Iris pigment epithelial cell (primary cell): ENCODE data around the gene CRYL1.
A peak's percentile ranks its signal among the peaks of the same experiment; 100 is the strongest.

Experiments
- DNase-seq: peaks from one replicate; pipeline ENCODE4 v3.0.0-alpha.2; 2011; ENCODE audit warnings: low read depth

The CRYL1 gene

GRCh38 chr13:20420938-20421337 lies 104.7 kb downstream of the CRYL1 start:
- no peak for DNase-seq

- no peak for DNase-seq
These were observed 106.7 kb downstream of the CRYL1 start for GRCh38 chr13:20418953-20419352.

- no peak for DNase-seq
These were observed 109.4 kb downstream of the CRYL1 start for GRCh38 chr13:20416223-20416745.

GRCh38 chr13:20415694-20416107 lies 110.0 kb downstream of the CRYL1 start:
- DNase-seq: no peak

GRCh38 chr13:20415306-20415679 lies 110.4 kb downstream of the CRYL1 start:
- DNase-seq: no peak

GRCh38 chr13:20414546-20415305 lies 110.9 kb downstream of the CRYL1 start:
- DNase-seq: no peak

GRCh38 chr13:20412691-20413355 lies 112.8 kb downstream of the CRYL1 start:
- peak; percentile 15 for DNase-seq

GRCh38 chr13:20411638-20412342 lies 113.9 kb downstream of the CRYL1 start:
- no peak for DNase-seq

GRCh38 chr13:20410726-20411125 lies 114.9 kb downstream of the CRYL1 start:
- no peak for DNase-seq

- no peak for DNase-seq
These were observed 117.5 kb downstream of the CRYL1 start for GRCh38 chr13:20408181-20408580.

GRCh38 chr13:20407759-20408158 lies 117.9 kb downstream of the CRYL1 start:
- no peak for DNase-seq

GRCh38 chr13:20405691-20406090 lies 120.0 kb downstream of the CRYL1 start:
- DNase-seq: no peak

- DNase-seq: no peak
These were observed 121.0 kb downstream of the CRYL1 start for GRCh38 chr13:20404488-20405222.

GRCh38 chr13:20403826-20404225 lies 121.8 kb downstream of the CRYL1 start:
- no peak for DNase-seq

GRCh38 chr13:20402881-20403280 lies 122.8 kb downstream of the CRYL1 start:
- no peak for DNase-seq

- peak; percentile 41 for DNase-seq
These were observed 123.5 kb downstream of the CRYL1 start for GRCh38 chr13:20401931-20402856.

- no peak for DNase-seq
These were observed 124.1 kb downstream of the CRYL1 start for GRCh38 chr13:20401531-20401930.

- peak; percentile 29 for DNase-seq
These were observed 124.9 kb downstream of the CRYL1 start for GRCh38 chr13:20400774-20401173.

- no peak for DNase-seq
These were observed 125.7 kb downstream of the CRYL1 start for GRCh38 chr13:20399961-20400360.

- no peak for DNase-seq
These were observed 126.1 kb downstream of the CRYL1 start for GRCh38 chr13:20399515-20399914.

- no peak for DNase-seq
These were observed 127.2 kb downstream of the CRYL1 start for GRCh38 chr13:20398459-20398858.
